Activated CD8-positive, alpha-beta memory T cell treated with anti-CD3 and anti-CD28 coated beads, Interleukin-2, amount 50 U/mL, for 1 hour (primary cell): ENCODE results near the gene OSTC.
"Not testable (repeated sequence)": the region's sequence is repeated elsewhere in the genome, so short reads cannot be mapped to it uniquely, and the experiment has no call there.

Source experiments
- DNase-seq: peaks from one replicate; pipeline ENCODE4 v3.0.0-alpha.2; 2020; ENCODE audit errors: extremely low read depth

The OSTC gene

GRCh38 chr4:108646706-108647105 is 3.7 kb upstream of the OSTC start:
- DNase-seq = no peak

DNA sequence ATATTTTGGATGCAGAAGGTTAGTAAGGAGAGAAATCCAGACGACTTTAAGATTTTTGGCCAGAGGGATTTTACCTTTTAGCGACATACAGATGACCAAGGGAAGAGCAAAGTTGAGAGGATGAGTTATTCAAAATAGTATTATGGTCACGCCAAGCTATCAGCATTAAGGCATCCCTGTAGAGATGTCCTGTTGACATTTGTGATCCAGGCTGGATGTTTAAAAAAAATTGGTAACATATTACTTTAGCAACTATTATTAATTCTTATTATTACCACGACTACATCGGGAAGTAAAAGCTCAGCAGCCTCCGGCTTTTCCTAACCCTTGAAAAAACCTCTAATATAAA is 562 bp upstream of the OSTC start:
- DNase-seq = no peak

DNA sequence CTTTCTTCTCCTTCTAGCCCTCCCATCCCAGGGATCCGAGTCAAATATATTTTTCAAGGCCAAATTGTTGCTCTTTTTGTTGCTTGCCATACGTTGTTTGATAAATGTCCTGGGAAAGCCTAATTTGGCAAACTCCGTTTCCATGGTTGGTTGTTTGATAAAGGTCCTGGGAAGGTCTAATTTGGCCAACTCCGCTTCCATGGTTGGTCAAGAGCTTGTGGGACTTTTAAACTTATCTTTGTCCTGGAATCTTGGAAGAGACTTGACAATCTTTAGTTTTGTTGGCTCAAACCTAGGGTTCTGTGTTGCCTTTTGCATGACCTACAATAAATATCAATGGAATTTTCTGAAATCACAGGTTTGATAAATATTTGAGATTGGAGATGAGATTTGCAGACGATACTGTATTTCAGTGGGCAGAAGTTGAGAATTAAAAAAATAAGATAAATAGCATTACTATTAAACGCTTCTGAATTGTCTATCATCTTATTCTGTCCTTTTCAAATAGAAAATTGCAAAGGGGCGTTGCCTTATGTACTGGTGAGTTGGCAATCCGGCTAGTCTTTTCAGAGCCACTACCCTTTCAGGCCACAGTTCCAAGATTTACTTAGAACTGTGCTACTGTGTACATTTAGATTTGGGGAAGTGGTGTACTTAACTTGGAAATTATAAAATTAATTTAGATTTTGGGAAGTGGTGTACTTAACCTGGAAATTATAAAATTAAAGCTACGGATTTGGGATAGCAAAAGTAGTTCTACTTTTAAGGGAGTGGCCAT is 804 bp downstream of the OSTC start:
- DNase-seq = no peak

DNA sequence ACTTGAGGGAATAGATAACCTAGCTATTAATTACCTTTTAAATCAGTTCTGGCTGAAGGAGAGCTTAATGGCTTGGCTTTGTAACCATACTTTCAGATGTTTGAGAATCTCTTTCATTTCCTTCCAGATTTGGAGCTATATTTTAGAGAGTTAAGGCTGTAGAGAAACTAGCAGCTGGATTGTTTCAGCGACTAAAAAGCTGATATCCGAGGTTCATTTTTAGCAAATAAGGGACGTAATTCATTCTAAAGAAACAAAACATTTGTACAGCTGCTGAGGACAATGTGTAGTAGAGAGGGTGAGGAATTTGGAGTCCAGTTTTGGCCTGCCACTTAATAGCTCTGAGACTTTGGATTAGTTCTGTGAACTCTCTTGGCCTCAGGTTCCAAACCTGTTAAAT is 12.2 kb downstream of the OSTC start:
- DNase-seq = no peak

DNA sequence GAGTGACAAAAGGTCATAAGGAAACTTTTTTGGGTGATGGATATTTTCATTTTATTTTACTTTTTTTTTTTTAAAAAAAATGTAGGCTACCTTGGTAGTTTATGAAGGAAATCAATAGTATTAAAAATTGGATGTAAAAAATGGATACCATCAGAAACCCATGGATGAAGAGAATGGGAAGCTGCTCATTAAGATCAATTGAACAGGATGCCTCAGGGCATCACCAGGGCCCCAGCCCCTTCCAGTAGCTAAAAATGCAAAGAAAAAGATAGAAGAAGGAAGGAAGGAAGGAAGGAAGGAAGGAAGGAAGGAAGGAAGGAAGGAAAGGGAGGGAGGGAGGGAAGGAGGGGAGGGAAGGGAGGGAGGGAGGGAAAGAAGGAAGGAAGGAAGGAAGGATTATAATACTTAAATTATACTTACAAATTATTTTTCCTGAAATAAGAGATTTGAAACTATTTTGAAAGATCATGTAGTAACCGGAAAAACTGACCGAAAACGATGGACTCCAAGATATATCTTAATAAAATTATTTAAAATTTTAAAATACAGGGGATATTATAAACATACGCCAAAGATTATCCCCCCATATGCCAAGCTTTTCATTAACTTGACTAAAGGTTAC is 24.1 kb downstream of the OSTC start:
- DNase-seq = no peak

- DNase-seq = no peak
Measured at GRCh38 chr4:108681321-108681809, 31.0 kb downstream of the OSTC start.

DNA sequence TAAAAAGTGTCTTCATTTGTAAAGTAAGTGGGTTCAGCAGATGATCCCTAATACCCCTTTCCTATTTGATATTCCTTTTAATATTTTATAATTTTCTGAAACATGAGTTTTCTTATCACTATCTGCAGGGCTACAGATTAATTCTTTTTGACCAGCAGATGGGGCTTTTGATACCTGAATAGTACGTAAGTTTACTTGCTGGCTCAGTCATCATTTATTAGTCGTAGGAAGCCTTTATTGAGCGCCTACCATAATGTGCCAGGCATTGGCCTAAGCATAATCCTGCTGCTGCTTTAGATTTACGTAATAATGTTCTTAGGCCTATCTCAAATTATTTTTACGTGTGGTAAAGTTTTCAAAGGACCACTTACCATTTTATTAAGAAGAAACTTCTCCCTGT is 33.1 kb downstream of the OSTC start:
- DNase-seq = no peak

- DNase-seq = no peak
Measured at GRCh38 chr4:108685036-108685686, 34.8 kb downstream of the OSTC start.

DNA sequence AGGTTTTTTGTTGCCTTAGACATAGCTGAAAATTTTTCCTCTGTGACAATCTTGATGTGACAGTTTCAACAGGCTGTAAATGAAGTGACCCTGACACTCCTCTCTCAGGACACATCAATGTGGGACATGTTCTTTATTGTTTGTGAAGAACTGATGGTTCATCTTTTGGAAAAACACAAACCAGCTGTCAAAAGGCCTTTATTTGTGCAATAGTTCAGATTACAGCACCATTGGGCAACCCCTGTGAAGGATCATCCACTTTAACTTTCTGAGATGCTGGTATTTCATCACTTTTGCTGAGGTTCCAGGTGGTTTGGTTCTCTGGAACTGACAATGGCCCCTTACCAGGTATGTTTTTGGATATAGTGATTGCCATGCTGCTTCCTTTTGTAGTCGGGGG is 40.3 kb downstream of the OSTC start:
- no peak for DNase-seq

DNA sequence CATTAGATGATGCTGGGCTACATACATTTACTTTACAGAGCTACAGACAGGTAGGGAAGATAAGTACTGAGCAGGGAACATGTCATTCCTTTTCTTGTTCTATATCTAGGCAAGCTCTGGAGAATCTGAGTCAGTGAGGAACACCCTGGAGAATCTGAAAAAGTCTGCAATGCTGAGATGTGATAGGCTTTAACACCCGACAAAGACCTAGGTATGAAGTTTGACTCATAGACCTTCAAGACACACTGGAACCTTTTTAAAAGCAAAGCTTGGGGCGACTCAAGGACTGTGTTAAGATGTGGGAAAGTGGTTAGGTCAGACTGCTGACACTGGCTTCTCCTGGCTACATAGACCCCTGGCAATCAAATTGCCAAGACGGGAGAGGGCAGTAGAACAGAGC is 42.8 kb downstream of the OSTC start:
- DNase-seq = no peak

GRCh38 chr4:108693819-108694218 is 43.4 kb downstream of the OSTC start:
- no peak for DNase-seq

DNA sequence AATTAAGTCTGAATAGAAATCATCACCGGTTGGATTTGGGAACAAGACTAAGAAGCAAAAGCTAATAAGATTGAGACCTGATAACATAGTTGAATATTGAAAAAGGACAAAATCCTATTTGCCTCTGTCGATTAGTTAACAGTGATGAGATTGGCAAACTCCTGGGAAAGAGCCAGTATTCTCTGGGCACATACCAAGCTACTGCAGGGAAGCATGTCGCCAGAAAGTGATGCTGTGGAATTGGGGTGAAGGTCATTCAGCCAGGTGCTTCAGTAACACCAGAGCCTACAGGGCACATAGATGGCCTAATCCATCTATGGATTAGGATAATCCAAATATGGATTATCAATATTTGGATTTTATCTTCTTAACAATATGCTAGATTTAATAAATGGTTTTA is 44.0 kb downstream of the OSTC start:
- no peak for DNase-seq

GRCh38 chr4:108695062-108695461 is 44.7 kb downstream of the OSTC start:
- no peak for DNase-seq

DNA sequence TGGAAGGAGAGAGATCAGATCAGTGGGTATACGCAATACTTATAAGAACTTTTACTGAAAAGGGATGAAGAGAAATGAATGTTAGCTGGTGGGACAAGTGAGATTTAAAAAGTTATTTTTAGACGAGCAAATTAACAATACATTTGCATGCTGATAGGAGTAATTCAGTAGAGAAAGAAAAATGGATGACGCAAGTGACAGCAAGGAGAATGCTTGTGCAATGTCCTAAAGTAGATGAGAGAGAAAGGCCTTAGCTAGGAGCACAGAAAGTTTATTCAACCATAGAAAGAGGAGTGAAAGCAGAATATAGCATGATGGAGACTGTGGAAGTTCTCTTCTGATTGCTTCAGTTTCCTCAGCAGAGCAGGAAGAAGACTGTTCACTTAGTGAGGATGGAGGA is 45.8 kb downstream of the OSTC start:
- DNase-seq = no peak

DNA sequence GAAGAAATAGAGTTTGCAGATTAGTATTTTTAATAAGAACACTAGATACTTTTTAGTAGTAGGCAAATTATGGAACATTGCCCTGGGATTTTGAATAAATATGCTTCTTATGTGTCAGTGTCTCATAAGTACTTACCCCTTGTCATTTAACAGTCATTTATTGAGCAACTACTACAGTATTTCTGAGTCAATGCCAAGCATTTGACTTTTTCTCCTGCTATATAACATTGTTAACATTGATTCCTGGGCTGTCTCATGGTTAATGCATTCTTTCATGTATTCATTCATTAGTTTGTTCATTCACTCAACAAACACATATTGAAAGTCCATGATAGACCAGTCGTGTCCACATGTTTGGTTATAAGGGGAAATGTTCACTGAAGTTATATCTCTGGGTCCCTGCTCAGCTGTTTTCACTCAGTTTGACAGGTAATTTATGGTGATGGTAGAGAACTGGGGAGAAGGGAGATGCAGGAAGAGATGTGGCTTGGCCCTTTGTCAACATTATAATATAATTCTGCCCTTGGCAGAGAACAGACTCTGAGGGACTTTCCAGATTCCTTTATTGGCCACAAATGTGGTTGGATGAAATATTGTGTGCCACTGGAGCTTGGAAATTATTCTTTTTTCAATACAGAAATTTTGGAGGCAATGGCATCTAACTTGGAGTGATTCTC is 49.8 kb downstream of the OSTC start:
- DNase-seq = no peak

- no peak for DNase-seq
Measured at GRCh38 chr4:108702960-108703359, 52.6 kb downstream of the OSTC start.

GRCh38 chr4:108703370-108703769 is 53.0 kb downstream of the OSTC start:
- DNase-seq = no peak

- DNase-seq = no peak
Measured at GRCh38 chr4:108703966-108704365, 53.6 kb downstream of the OSTC start.

- DNase-seq = no peak
Measured at GRCh38 chr4:108706289-108706688, 55.9 kb downstream of the OSTC start.

DNA sequence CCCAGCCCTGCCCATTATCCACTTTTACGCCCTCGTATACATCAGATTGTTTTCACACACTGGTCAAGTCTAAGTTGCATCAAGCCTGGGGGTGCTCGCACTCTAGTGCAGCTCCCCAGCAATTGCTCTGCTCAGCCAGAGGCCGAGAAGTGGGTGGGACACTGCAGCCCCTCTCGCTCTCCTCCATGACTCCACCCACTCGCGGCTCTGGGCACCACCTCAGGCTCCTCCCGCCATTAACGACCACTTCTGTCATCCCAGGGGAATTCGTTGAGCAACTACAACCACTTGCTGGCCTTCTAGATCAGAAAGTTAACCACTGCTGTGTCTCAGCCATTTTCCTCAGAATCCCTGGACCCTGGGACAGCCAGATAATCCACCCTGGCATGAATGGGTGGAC is 58.8 kb downstream of the OSTC start:
- DNase-seq = no peak

DNA sequence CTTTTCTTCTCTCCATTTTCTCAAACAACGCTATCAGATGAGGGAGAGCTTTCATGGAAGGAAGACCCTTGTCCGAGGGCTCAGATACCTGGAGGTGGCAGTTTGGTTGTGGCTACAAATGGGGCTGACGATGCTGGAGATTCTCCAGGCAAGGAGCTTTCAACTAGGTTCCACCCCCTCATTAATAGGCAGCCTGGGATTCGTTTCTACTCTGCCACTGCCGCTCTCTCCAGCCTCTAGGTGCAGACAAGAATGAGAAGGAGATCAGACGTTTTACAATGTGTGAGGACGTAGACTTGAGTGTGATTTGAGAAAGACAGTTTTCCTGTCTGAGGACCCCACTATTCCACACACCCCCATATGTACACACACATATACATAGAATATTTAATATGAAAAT is 59.3 kb downstream of the OSTC start:
- DNase-seq = no peak

- DNase-seq = not testable (repeated sequence)
Measured at GRCh38 chr4:108710578-108710977, 60.2 kb downstream of the OSTC start.

GRCh38 chr4:108714880-108715279 is 64.5 kb downstream of the OSTC start:
- no peak for DNase-seq
